ENCODE data around the gene MC1R.
"Not testable (repeated sequence)": the region's sequence is repeated elsewhere in the genome, so short reads cannot be mapped to it uniquely, and the experiment has no call there.

The MC1R gene

DNA sequence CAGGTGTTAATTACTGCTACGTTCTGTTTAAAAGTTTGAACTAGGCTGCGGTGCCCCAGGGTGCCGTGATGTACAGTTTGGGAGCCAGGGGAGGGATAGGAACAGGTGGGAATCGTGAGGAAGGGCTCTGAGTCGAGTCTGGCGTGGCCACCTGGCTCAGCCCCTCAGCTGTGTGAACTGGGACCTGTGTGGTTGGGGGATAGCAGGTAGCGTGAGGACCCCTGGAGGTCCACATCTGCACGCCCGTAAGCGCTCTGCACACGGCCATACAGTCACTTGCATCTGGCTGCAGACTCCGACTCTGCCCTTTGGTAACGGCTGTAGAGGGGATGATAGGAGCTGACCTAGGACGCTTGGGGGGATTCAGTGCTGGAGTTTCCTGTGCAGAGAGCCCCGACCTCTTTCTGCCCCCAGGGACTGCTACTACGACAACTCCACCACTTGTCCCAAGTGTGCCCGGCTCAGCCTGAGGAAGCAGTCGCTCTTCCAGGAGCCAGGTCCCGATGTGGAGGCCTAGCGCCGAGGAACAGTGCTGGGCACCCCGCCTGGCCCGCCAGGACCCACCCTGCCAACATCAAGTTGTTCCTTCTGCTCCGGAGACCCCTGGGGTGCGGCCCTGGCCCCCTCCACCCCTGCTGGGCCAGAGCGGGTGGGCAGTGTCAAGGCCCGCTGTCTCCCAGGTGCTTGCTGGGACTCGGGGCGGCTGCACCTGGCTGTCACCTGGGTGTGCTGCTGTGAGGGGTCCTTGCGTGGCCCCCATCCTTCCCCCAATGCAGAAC, 47.0 kb downstream of the MC1R start:
- DNase-seq = no peak

GRCh38 chr16:89966756-89967155, 48.1 kb downstream of the MC1R start:
- DNase-seq = no peak

DNA sequence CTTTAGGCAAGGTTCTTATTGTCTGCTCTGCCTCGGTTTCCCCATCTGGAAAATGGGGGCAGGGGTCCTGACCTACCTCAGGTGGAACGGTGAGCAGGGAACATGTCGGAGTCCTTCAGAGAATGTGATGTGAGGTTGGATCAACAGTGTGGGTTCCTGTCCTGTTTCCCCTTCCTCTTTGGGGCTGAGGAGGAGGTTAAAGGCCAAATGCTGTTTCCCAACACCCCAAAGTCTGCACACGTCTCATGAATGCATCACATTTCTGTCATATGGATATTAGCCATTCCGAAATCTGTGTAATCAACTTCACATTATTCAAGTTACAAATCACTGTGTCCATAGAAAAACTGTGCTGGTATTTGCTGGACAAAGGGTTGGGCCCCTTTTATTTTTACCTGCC, 48.8 kb downstream of the MC1R start:
- DNase-seq = not testable (repeated sequence)

DNA sequence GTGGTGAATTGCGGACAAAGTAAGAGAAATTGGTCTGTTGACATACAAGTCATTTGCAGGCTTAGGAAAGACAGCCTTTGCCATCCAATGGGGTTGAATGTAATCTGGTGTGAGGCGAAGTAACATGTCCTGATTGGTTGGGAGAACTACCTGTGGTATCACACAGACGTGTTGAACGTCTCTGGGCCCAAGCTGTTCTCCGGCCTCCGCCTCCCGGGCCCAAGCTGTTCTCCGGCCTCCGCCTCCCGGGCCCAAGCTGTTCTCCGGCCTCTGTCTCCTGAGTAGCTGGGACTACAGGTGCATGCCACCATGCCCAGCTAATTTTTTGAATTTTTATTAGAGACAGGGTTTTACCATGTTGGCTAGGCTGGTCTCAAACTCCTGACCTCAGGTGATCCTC, 49.4 kb downstream of the MC1R start:
- DNase-seq = not testable (repeated sequence)

GRCh38 chr16:89969741-89970410, 51.2 kb downstream of the MC1R start:
- no peak for DNase-seq
